GM18519 (cell line): Measurements from ENCODE around the gene CEBPA.

Source experiments
- ATAC-seq: cut with Tn5 transposase; IDR thresholded peaks from one replicate; pipeline ENCODE4 v1.9.1; 2021; ENCODE audit warnings: mild to moderate bottlenecking, moderate library complexity; ENCODE audit not compliant: unreplicated experiment, low FRiP score

The CEBPA gene

DNA sequence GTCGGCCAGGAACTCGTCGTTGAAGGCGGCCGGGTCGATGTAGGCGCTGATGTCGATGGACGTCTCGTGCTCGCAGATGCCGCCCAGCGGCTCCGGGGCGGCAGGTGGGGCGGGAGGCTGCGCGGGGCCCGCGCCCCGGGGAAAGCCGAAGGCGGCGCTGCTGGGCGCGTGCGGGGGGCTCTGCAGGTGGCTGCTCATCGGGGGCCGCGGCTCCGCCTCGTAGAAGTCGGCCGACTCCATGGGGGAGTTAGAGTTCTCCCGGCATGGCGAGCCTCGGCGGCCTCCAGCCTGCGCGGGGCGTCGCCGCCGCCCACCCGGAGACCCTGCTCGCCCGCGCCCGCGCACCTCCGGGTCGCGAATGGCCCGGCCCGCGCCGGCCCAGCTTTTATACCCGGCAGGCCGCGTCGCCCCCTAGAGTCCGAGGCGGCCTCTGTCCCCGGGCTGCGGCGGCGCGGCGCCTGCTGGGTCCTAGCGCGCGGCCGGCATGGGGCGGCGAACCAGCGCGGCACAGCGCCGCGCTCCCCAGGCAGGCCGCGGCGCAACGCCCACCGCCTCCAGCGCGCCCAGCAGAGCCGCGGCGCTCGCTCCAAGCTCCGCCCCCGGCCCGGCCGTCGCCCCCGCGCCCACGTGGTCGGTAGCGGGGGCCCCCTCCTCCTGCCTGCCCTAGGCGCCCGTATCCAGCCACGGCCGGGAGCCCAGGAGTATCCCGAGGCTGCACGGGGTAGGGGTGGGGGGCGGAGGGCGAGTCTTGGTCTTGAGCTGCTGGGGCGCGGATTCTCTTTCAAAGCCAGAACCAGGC is at the start of gene CEBPA:
Gene CEBPA, minus strand, starts transcription at position 360 of the 799 bp plus-strand sequence. Its CDS starts 120 bp downstream, at position 240.
- peak; percentile 79 for ATAC-seq

DNA sequence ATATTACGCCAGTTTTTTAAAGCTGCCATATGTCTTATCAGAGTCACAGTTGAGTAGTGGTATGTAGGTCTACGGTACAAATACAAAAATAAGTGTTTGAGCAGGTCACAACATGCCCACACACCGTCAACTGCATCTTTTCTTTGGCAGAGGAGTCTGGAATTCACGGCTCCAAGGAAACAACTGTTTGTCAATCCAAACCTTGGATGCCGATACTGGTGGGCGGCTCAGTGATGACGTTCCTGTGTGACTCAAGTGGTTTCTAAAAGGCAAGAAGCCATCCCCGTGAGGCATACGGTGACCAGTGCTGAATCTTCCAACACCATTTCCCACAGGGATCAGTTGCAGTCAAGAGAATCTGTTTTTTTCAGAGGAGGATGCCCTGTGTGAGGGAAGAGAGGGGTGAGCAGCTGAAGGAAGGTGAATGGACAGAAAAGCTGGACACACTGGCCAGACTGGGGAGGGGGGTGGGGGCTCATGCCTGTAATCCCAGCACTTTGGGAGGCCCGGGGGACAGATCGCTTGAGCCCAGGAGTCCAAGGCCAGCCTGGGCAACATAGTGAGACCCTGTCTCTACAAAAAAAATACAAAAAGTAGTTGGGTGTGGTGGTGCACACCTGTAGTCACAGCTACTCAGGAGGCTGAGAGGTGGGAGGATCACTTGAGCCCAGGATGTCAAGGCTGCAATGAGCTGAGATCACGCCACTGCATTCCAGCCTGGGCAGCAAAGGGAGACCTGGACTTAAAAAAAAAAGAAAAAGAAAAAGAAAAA is 48.4 kb upstream of the CEBPA start:
- no peak for ATAC-seq

DNA sequence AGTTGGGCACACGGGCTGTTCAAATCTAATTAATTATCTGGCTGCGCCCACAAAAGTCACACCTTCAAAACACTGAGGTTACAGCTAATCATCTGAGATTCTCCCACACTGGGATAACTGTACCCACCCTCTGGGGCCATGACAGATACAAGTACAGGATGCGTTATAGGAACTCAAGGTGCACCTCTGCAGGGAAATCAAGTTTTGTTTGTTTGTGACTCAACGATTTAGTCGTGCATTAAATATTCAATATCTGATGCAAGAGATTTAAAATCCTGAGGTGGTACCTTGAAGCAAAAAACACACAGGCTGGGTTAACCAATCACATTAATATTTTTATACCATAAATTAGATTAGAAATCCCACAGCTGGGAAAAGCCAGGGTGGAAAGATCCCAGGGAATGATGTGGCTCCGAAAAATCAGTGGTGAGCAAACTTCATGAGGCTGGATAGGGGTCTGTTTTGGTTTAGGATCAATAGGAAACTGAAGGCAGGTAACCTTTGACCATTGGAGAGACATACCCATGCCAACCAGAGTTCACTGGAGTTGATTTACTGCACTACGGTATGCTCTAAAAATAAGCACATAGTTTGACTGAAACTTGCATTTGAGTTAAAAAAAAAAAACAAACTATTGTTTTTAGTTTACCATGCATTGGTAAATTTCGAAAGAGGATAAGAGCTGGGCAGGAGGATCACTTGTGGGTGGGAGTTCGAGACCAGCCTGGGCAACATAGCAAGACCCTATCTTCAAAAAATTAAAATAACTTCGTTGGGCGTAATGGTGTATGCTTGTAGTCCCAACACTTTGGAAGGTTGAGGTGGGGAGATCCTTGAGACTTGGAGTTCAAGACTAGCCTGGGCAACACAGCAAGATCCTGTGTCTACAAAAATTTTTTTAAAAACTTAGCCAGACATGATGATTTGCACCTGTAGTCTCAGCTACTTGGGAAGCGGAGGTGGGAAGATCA is 47.3 kb upstream of the CEBPA start:
- ATAC-seq = no peak

DNA sequence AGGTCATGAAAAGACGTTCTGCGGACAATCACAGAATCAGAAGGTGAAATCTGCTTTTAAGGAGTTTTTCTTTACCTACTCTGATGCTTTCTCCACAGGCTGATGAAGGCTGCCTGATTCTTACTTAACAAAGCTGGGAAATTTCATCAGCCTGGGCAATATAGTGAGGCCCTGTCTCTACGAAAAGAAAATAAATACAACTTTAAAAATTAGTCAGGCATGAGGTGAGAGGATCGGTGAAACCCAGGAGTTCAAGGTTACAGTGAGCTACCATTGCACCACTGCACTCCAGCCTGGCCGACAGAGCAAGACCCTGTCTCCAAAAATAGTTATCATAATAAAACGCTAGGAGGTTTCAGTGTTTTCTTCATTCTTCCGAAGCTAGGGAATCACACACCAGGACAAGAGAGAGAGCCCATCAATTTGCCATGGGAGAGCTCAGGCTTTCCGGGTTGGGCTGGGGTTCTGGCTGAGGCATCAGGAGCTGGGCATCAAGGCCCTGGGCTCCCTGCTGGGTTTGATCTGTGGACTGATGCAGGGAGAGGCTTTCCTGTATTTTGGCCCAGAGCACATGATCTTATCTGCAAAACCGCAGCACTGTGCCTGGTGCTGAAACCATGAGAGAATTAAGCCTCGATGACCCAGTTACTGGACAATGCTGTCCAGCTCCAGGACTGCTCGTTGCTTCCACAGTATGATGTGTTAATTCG is 46.1 kb upstream of the CEBPA start:
- no peak for ATAC-seq

DNA sequence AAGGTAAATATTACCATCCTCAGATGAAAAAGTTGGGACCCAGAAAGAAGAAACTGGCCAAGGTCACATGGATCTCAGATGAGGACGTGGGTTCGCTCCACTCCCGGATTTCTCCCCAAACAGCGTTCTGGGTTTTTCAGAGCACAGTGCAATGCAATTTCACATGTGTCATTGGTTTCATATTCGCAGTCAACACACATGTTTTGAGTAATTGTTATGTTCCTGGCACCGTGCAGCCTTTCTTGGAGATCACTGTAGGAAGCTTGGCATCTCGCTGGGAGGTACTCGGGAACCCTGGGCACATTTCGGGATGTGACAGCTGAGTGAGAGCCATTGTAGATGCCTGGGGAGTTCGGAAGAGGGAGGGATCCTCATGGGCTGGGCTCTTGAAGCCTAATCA is 45.0 kb upstream of the CEBPA start:
- no peak for ATAC-seq

DNA sequence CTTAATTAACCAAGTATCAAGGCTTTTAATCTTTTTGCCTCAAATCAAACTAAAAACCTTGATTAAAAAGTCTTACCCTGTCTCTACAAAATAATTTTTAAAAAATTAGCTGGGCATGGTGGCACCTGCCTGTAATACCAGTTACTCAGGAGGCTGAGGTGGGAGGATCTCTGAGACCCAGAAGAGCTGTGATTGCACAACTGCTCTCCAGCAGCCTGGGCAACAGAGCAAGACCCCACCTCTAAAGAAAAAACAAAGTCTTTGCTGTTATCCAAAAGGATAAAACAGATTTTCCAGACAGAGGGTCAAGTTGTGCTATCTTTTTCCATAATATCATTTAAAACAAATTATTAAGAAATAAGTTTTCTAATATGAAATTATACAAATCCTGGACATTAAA is 44.3 kb upstream of the CEBPA start:
- no peak for ATAC-seq

DNA sequence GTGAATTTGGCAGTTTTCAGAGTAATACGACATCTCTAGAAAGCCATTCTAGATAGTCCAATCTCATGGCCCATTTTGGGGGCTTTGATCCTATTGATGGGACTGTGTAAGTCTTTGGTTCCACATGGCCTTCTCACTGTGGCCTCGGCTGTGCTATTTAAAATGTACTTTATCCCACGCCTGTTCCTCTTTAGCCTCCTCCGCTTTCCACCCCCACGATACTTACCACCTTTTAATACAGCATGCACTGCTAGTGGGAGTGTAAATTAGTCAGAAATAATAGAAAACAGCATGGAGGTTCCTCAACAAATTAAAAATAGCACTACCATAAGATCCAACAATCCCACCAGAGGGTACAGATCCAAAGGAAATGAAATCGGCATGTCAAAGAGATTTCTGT is 42.8 kb upstream of the CEBPA start:
- ATAC-seq = no peak

DNA sequence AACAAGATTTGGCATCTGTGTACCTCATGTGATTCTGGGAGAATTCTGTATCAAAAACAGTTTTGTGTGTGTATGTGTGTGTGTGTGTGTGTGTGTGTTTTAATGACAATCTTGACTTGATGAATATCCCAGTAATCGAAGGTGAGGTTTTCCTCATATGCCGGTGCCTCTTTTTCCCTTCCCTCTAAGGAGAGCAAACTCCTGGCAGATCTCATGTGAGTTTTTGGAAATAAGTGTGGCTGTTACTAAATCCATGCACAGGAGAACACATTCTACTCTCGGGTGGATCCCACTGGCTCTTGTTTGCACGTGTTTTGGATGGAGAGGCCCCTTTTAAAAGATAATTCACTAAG is 42.2 kb upstream of the CEBPA start:
- no peak for ATAC-seq

DNA sequence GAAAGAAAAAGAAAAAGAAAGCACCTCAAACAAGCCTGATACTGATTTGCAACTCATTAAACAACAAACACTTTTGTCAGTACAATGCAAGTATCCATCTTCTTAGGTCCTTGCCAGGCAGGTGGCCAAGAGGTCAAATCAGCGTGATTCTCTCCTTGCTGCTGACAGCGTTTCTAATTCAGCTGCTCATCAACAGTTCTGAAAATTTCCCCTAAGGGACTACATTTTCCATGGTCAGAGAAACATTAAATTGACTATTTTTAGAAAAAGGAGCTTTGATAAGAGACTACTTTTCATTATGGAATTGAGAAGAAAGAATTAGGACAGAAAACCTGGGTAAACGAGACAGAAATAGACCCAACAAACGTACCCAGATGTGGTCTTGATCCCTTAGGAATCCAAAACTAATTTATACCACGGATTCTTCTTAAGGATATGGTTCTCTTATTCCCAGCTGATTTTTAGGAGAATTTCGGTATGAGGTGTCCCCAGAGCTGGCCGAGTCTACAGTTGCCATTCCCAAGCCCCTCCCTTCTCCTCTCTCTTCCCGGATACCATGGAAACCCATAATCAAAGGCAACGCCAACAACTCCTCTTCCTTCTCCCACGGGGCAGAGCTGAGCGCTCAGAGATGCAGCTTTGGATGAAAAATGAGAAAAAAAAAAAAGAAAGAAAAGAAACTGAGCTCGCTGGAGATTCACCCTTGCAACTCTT is 41.7 kb upstream of the CEBPA start:
- no peak for ATAC-seq

DNA sequence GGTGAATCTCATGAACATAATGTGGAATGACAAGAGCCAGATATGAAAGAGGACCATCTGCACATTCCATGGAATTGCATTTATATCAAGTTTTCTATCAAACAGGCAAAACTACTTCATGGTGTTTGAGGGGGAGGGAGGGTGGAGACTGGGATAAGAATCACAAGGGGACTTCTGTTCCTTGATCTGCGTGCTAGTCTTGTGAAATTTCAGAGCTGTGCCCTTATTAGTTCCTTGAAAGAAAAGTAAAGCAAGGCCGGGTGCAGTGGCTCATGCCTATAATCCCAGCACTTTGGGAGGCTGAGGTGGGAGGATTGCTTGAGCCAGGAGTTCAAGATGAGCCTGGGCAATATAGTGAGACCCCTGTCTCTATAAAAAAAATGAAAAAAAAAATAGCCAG is 41.0 kb upstream of the CEBPA start:
- ATAC-seq = no peak

DNA sequence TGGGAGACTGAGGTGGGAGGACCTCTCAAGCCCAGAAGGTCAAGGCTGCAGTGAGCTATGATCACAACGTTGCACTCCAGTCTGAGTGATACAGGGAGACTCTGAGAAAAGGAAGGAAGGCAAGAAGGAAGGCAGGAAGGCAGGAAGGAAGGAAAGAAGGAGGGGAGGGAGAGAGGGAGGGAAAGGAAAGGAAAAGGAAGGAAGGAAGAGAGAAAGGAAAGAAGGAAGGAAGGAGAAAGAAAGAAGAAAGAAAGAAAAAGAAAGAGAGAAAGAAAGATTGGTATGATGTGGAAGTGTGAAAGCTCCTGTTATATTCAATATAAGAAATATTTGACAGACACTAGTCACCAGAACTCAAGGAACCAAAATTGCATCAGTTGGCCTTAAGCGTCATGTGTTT is 38.7 kb upstream of the CEBPA start:
- ATAC-seq = no peak

DNA sequence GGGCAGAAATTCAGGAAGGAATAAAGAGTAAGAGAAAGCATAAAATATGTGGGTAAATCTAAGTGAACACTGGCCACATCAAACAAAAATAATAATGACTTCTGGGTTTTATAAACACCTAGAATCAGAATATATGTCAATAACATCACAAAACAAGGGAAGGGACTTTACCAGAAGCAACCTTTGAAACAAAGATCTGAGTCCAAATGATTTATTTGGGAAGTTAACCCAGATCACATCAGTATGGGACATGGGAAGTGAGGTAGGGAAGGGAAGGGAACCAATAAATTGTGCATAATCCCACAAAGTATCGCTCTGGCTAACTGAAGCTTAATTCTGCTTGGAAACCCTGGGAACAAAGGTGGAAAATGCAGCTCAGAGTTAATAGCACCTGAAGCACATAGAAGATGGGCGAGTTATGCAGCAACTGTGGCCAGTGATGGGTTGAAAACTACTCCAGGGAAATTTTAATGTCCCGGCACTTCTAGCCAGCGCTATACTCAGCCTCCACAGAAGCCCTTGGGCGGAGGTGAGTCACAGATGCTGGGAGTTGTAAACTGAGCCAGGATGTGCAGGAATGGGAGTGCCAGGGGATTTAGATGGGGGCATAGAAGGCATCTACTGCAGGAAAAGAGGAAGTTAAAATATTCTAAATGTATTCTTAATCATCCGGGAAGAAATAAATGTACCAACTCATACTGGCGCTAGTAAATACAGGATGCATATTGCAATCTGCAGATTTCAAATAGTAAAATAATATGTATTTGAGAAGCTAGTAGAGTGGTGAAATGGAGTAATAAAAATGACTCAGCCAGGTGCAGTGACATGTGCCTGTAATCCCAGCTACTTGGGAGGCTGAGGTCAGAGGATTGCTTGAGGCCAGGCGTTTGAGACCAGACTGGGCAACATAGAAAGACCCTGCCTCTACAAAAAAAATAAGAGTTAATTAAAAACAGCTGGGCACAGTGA is 37.0 kb upstream of the CEBPA start:
- ATAC-seq = no peak

DNA sequence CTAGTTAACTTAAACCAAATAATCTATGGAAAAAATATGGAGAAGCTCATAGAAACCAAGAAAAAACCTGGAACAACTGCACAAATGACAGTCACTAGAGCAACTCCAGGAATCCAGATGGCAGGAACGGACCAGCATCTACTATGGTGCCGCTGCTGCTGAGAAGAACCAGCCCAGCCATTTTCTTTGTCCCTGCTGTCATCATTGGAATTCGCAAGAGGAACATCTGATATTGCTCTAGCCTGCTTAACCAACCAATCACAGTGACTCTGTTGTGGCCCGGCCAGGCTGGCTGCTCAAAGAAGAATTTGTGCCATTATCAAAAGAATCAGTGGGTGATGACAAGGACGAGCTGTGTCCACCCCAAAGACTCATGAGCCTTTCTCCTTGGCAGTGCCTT is 33.1 kb upstream of the CEBPA start:
- ATAC-seq = no peak

DNA sequence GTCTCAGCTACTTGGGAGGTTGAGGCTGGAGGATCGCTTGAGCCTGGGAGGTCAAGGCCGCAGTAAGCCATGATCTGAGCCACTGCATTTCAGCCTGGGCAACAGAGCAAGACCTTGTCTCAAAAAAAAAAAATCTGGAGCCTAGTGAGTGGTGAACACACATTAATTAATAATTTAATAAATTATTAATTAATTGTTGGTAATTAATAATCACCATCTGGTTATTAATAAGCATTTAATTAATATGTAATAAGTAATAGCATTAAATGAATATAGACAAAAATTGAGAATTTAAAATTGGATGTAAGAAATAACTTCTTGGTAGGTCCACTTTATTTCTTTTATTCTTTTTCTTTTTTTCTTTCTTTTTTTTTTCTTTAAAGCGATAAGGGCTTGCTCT is 31.9 kb upstream of the CEBPA start:
- ATAC-seq = no peak

DNA sequence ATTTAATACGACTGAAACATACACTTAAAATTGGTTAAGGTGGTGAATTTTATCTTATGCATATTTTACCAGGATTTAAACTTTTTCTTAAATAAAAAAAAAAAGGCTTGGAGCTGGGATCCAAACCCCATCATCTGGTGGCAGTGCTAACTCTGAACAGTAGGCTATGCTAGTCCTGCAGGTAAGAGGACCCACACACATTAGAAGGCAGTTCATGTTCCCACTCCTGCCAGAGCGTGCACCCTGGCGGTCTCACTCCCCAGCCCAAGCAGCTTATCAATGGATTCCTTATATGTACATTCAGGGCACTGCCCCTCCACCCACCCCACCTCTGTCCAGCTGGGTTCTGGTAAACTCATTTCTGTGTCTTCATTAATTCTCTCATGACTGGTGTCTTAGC is 31.3 kb upstream of the CEBPA start:
- ATAC-seq = no peak

DNA sequence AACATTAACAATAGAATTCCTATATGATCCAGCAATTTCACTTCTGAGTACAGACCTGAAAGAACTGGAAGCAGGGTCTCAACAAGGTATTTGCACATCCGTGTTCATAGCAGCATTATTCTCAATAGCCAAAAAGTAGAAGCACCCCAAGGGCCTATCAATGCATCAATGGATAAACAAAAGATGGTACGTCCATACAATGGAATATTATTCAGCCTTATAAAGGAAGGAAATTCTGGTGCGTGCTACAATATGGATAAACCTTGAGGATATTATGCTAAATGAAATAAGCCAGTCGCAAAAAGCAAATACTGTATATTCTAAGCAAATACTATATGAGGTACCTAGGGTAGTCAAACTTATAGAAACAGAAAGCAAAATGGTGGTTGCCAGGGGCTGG is 30.8 kb upstream of the CEBPA start:
- ATAC-seq = no peak

DNA sequence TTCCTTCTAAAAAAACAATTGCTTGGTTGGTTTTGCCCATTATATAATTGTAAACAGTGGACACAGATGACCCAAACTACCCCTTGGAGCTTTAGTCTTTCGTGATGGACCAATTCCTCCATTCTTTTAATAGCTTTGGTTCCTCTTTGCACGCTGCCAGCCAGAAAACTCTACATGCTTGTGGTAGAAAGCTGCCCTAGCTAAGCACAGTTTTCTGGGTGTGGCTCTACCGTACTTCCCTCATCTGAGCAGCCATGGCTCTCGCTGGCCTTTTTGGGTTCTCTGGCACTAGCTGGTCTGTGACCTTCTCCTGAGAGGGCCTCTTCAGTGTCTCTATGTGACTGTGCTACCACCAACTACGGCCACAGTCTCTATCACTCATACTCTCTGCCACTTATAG is 29.9 kb upstream of the CEBPA start:
- ATAC-seq = no peak

DNA sequence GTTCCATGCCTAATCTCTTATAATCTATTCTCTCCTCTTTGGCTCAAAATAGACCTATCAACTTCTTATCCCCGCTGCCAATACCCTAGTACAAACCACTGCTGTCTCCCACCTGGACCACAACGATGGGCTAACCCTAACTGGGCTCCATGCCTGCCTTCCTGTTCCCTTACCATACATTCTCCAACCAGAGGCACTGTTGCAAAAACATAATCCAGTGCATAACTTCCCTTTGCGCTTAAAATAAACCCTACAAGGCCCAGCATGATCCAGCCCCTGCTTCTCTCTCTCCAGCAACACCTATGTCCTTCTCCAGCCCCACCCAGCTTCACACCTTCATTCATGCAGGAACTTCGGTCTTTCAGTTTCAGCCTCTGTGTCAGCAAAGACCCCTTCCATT is 27.4 kb upstream of the CEBPA start:
- ATAC-seq = no peak

DNA sequence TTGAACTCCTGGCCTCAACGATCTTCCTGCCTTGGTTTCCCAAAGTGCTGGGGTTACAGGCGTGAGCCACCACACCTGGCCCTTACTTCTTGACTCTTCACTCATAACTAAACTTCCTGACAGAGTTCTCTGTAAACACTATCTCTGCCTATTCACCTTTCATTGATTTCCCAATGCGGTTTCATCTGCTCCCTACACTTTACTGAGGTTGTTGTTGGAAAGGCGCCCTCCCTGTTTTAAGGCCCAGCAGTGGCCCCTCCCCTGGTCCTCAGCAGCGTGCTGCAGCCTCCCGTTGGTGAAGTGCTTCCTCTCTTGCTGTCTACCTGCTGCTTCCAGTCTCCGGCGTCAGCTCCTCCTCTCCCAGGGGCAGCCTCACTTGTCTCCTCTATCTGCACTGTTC is 26.7 kb upstream of the CEBPA start:
- no peak for ATAC-seq
